ENCODE results near the gene DUSP16. TPM values are rescaled to one million over a fixed set of nuclear protein-coding genes. Genes with fewer than 3 reads are reported as not detected.
A peak's percentile ranks its signal among the peaks of the same experiment; 100 is the strongest.

The DUSP16 gene
- total RNA-seq, 1 donor from 2014 or later: 52.1 TPM

- H3K27me3 Mint-ChIP-seq: no peaks in the 10 kb centered on the region
- peaks cover 69% of the 10 kb centered on the region for H3K36me3 Mint-ChIP-seq
- H3K4me1 Mint-ChIP-seq (ENCODE audit: unreplicated experiment): peaks cover 5% of the 10 kb centered on the region
- H3K27ac Mint-ChIP-seq: peak overlapping the region; percentile 33
- TF ChIP-seq CTCF (conservative IDR thresholded peaks at IDR 0.05): no peak
- H3K4me3 Mint-ChIP-seq: no peak overlapping the region
- DNase-seq (ENCODE audit: extremely low spot score, unreplicated experiment): no peak
- no peaks in the 10 kb centered on the region for H3K9me3 Mint-ChIP-seq
These were observed 79.2 kb downstream of the DUSP16 start for GRCh38 chr12:12483438-12483837.

GRCh38 chr12:12482959-12483358 lies 79.7 kb downstream of the DUSP16 start:
- H3K27me3 Mint-ChIP-seq: no peaks in the 10 kb centered on the region
- DNase-seq (ENCODE audit: extremely low spot score, unreplicated experiment): no peak
- peak overlapping the region; percentile 3 for H3K27ac Mint-ChIP-seq
- peaks cover 65% of the 10 kb centered on the region for H3K36me3 Mint-ChIP-seq
- H3K4me3 Mint-ChIP-seq: no peak overlapping the region
- peaks cover under 1% of the 10 kb centered on the region for H3K4me1 Mint-ChIP-seq (ENCODE audit: unreplicated experiment)
- no peak for TF ChIP-seq CTCF (conservative IDR thresholded peaks at IDR 0.05)
- H3K9me3 Mint-ChIP-seq: no peaks in the 10 kb centered on the region

DNA sequence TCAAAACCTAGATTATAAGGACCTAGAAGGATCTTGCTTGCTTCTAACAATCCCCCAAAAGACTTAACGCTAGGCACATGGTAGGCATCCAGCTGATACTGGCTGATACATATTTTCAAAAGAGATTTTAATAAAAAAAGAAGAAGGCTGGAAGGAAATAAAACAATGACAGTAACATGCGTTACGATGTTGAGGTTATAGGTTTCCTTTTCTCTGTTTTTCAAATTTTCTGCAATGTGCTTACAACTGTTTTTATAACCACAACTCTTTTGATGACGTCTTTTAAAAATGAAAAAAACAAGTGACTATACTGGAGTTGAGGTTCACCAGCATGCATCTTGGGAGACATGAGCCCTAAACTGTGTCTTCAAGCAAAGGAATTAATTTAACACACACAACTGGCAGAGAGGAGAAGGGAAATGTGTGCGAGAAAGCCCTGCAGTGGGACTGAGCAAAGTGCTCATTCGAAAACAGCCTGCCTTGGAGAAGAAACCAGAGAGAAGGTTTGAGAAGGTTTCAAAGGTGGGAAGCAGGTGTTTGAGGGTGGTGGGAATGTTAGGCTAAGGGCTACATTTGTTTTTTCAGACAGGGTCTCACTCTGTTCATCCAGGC lies 80.4 kb downstream of the DUSP16 start:
- no peak for DNase-seq (ENCODE audit: extremely low spot score, unreplicated experiment)
- H3K36me3 Mint-ChIP-seq: peaks cover 65% of the 10 kb centered on the region
- no peak overlapping the region for H3K27ac Mint-ChIP-seq
- no peak overlapping the region for H3K4me3 Mint-ChIP-seq
- H3K4me1 Mint-ChIP-seq (ENCODE audit: unreplicated experiment): no peaks in the 10 kb centered on the region
- no peaks in the 10 kb centered on the region for H3K9me3 Mint-ChIP-seq
- TF ChIP-seq CTCF (conservative IDR thresholded peaks at IDR 0.05): no peak
- H3K27me3 Mint-ChIP-seq: no peaks in the 10 kb centered on the region

- Mint-ChIP-seq H3K36me3 (peaks cover 65% of the 10 kb centered on the region), H3K27me3 (no peaks in the 10 kb centered on the region), H3K4me1 (ENCODE audit: unreplicated experiment) (no peaks in the 10 kb centered on the region), H3K27ac (peak overlapping the region; percentile 35), H3K4me3 (no peak overlapping the region), H3K9me3 (no peaks in the 10 kb centered on the region)
- TF ChIP-seq CTCF (conservative IDR thresholded peaks at IDR 0.05): no peak
- no peak for DNase-seq (ENCODE audit: extremely low spot score, unreplicated experiment)
These were observed 81.0 kb downstream of the DUSP16 start for GRCh38 chr12:12481631-12482030.

DNA sequence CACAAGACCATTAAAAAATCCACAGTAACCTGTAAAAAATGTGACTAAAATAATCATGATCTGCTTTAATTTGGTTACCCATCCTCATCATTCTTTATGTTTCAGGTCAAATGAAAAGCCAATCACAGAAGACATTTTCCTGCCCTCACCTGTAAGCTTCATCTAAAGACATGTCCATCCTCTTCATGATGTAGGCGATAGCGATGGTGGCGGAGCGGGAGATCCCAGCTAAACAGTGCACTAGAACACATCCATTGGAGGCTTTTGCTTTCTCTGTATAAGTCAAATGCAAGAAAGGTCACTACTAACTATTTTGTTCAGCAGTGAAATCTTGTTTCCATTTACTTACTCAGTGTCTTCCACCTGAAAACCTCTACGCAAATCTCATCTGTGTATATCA lies 82.6 kb downstream of the DUSP16 start:
- no peak for TF ChIP-seq CTCF (conservative IDR thresholded peaks at IDR 0.05)
- Mint-ChIP-seq H3K9me3 (no peaks in the 10 kb centered on the region), H3K27ac (peak overlapping the region; percentile 15), H3K27me3 (no peaks in the 10 kb centered on the region), H3K4me3 (no peak overlapping the region), H3K36me3 (peaks cover 68% of the 10 kb centered on the region), H3K4me1 (ENCODE audit: unreplicated experiment) (no peaks in the 10 kb centered on the region)
- no peak for DNase-seq (ENCODE audit: extremely low spot score, unreplicated experiment)

GRCh38 chr12:12477532-12477890 lies 85.2 kb downstream of the DUSP16 start:
- H3K36me3 Mint-ChIP-seq: peaks cover 68% of the 10 kb centered on the region
- H3K9me3 Mint-ChIP-seq: peaks cover 5% of the 10 kb centered on the region
- no peak overlapping the region for H3K27ac Mint-ChIP-seq
- no peaks in the 10 kb centered on the region for H3K27me3 Mint-ChIP-seq
- TF ChIP-seq CTCF (conservative IDR thresholded peaks at IDR 0.05): no peak
- no peak overlapping the region for H3K4me3 Mint-ChIP-seq
- no peaks in the 10 kb centered on the region for H3K4me1 Mint-ChIP-seq (ENCODE audit: unreplicated experiment)
- DNase-seq (ENCODE audit: extremely low spot score, unreplicated experiment): no peak

Measured in type B pancreatic cell (in vitro differentiated cells).